ENCODE data around the gene KCNN1. TPM values are rescaled to one million over a fixed set of nuclear protein-coding genes. Genes with fewer than 3 reads are reported as not detected.
A peak's percentile ranks its signal among the peaks of the same experiment; 100 is the strongest.
"Not testable (repeated sequence)": the region's sequence is repeated elsewhere in the genome, so short reads cannot be mapped to it uniquely, and the experiment has no call there.

Gene KCNN1
- polyA plus RNA-seq, 3 donors: not detected

- H3K9me3 Mint-ChIP-seq; intact Hi-C loops (cut with micrococcal nuclease): not testable (repeated sequence)
Observed at GRCh38 chr19:18032102-18032501, 65.2 kb downstream of the KCNN1 start.

GRCh38 chr19:18041054-18041453 lies 74.1 kb downstream of the KCNN1 start:
- Mint-ChIP-seq H3K4me3 (no peak overlapping the region), H3K27ac (peak overlapping the region in 2 of 7 donors; percentile 3 to 47), H3K27me3 (ENCODE audit: low read depth in 3 of 3) (peaks cover under 1 to 21% (median 9%) of the 10 kb centered on the region in 3 donors), H3K4me1 (peaks cover 32% of the 10 kb centered on the region), H3K36me3 (no peaks in the 10 kb centered on the region), H3K9me3 (peaks cover 0 to 6% (median 4%) of the 10 kb centered on the region in 7 donors)
- TF ChIP-seq CTCF (IDR thresholded peaks at IDR 0.05): no peak
- Histone ChIP-seq H4K20me1 (ENCODE audit: insufficient read depth, low read length) (no peaks in the 10 kb centered on the region), H3K27ac (ENCODE audit: low read depth in 1 of 2, low read length in 2 of 2) (no peak overlapping the region), H3K9ac (ENCODE audit: insufficient read depth, low read length, poor library complexity, severe bottlenecking) (no peak overlapping the region), H3K4me3 (replicated peaks in 1 of 3; ENCODE audit: low read depth in 2 of 3, low read length in 3 of 3) (no peak overlapping the region), H3K4me1 (ENCODE audit: control insufficient read depth in 1 of 2, insufficient read depth in 2 of 2, low read length in 2 of 2) (peaks cover 28 to 41% of the 10 kb centered on the region in 2 donors), H3K9me3 (replicated peaks in 1 of 2; ENCODE audit: control insufficient read depth in 1 of 2, insufficient read depth in 1 of 2, low read length in 2 of 2) (no peaks in the 10 kb centered on the region), H2AFZ (ENCODE audit: insufficient read depth, low read depth, low read length, poor library complexity, severe bottlenecking) (no peak overlapping the region), H3K4me2 (replicated peaks; ENCODE audit: extremely low read depth, low read length, poor library complexity, severe bottlenecking) (no peak overlapping the region), H3K36me3 (replicated peaks in 1 of 2; ENCODE audit: control insufficient read depth in 1 of 2, insufficient read depth in 2 of 2, low read length in 2 of 2) (no peaks in the 10 kb centered on the region), H3K27me3 (ENCODE audit: control insufficient read depth in 2 of 2, insufficient read depth in 2 of 2, low read length in 2 of 2) (peaks cover 0 to 7% of the 10 kb centered on the region in 2 donors), H3K79me2 (ENCODE audit: insufficient read depth, low read length) (no peaks in the 10 kb centered on the region)
- intact Hi-C loops (cut with micrococcal nuclease): no loop called here
- DNase-seq: no peak
- WGBS (ENCODE audit: insufficient coverage): no CpG with 5 or more reads among the region's 2 CpGs

More at GRCh38 chr19:18032102-18032501, 65.2 kb downstream of the KCNN1 start:
- H3K79me2 ChIP-seq (ENCODE audit: insufficient read depth, low read length); H3K4me3 Mint-ChIP-seq; H3K9ac ChIP-seq (ENCODE audit: insufficient read depth, low read length, poor library complexity, severe bottlenecking); H3K27me3 Mint-ChIP-seq (ENCODE audit: low read depth in 3 of 3); DNase-seq; H4K20me1 ChIP-seq (ENCODE audit: insufficient read depth, low read length); H3K4me2 ChIP-seq (replicated peaks; ENCODE audit: extremely low read depth, low read length, poor library complexity, severe bottlenecking); H3K36me3 ChIP-seq (replicated peaks in 1 of 2; ENCODE audit: control insufficient read depth in 1 of 2, insufficient read depth in 2 of 2, low read length in 2 of 2); H3K27me3 ChIP-seq (ENCODE audit: control insufficient read depth in 2 of 2, insufficient read depth in 2 of 2, low read length in 2 of 2); H3K27ac Mint-ChIP-seq; H2AFZ ChIP-seq (ENCODE audit: insufficient read depth, low read depth, low read length, poor library complexity, severe bottlenecking); H3K4me3 ChIP-seq (replicated peaks in 1 of 3; ENCODE audit: low read depth in 2 of 3, low read length in 3 of 3); H3K9me3 ChIP-seq (replicated peaks in 1 of 2; ENCODE audit: control insufficient read depth in 1 of 2, insufficient read depth in 1 of 2, low read length in 2 of 2); H3K27ac ChIP-seq (ENCODE audit: low read depth in 1 of 2, low read length in 2 of 2); H3K36me3 Mint-ChIP-seq: not testable (repeated sequence)
- H3K4me1 ChIP-seq (ENCODE audit: control insufficient read depth in 1 of 2, insufficient read depth in 2 of 2, low read length in 2 of 2): peaks cover 24 to 30% of the 10 kb centered on the region in 2 donors
- H3K4me1 Mint-ChIP-seq: peaks cover 33% of the 10 kb centered on the region
- WGBS (ENCODE audit: insufficient coverage): no CpG with 5 or more reads among the region's 2 CpGs

Data from CD14-positive monocyte (primary cell).